ENCODE results near the gene MCHR1. TPM values are rescaled to one million over a fixed set of nuclear protein-coding genes. Genes with fewer than 3 reads are reported as not detected.

The MCHR1 gene
- total RNA-seq, 1 donor from 2014 or later = not detected

- no peak for TF ChIP-seq CTCF (IDR thresholded peaks at IDR 0.05; ENCODE audit: insufficient read depth, low read length, severe bottlenecking)
- FAIRE-seq = no peak
- no peak overlapping the region for H3K4me3 ChIP-seq (ENCODE audit: low read depth, low read length)
- no peaks in the 10 kb centered on the region for H3K27me3 ChIP-seq (ENCODE audit: control insufficient read depth, insufficient read depth, low read length)
- DNase-seq (ENCODE audit: low read depth) = no peak
- H3K36me3 ChIP-seq (ENCODE audit: control insufficient read depth, insufficient read depth, low read length) = no peaks in the 10 kb centered on the region
Observed at GRCh38 chr22:40665312-40665711, 14.0 kb upstream of the MCHR1 start.

GRCh38 chr22:40666151-40666848 lies 13.0 kb upstream of the MCHR1 start:
- no peak overlapping the region for H3K4me3 ChIP-seq (ENCODE audit: low read depth, low read length)
- H3K36me3 ChIP-seq (ENCODE audit: control insufficient read depth, insufficient read depth, low read length) = no peaks in the 10 kb centered on the region
- FAIRE-seq (no peak), DNase-seq (ENCODE audit: low read depth) (no peak)
- no peaks in the 10 kb centered on the region for H3K27me3 ChIP-seq (ENCODE audit: control insufficient read depth, insufficient read depth, low read length)
- no peak for TF ChIP-seq CTCF (IDR thresholded peaks at IDR 0.05; ENCODE audit: insufficient read depth, low read length, severe bottlenecking)

GRCh38 chr22:40668611-40669411 lies 10.5 kb upstream of the MCHR1 start:
- Histone ChIP-seq H3K4me3 (ENCODE audit: low read depth, low read length) (no peak overlapping the region), H3K36me3 (ENCODE audit: control insufficient read depth, insufficient read depth, low read length) (no peaks in the 10 kb centered on the region), H3K27me3 (ENCODE audit: control insufficient read depth, insufficient read depth, low read length) (no peaks in the 10 kb centered on the region)
- FAIRE-seq (peak; percentile 93), DNase-seq (ENCODE audit: low read depth) (peak; percentile 89)
- no peak for TF ChIP-seq CTCF (IDR thresholded peaks at IDR 0.05; ENCODE audit: insufficient read depth, low read length, severe bottlenecking)

GRCh38 chr22:40670058-40670457 lies 9.2 kb upstream of the MCHR1 start:
- FAIRE-seq (no peak), DNase-seq (ENCODE audit: low read depth) (no peak)
- Histone ChIP-seq H3K4me3 (ENCODE audit: low read depth, low read length) (no peak overlapping the region), H3K27me3 (ENCODE audit: control insufficient read depth, insufficient read depth, low read length) (no peaks in the 10 kb centered on the region), H3K36me3 (ENCODE audit: control insufficient read depth, insufficient read depth, low read length) (no peaks in the 10 kb centered on the region)
- no peak for TF ChIP-seq CTCF (IDR thresholded peaks at IDR 0.05; ENCODE audit: insufficient read depth, low read length, severe bottlenecking)

GRCh38 chr22:40671369-40671768 lies 7.9 kb upstream of the MCHR1 start:
- no peak for FAIRE-seq
- TF ChIP-seq CTCF (IDR thresholded peaks at IDR 0.05; ENCODE audit: insufficient read depth, low read length, severe bottlenecking) = no peak

More at GRCh38 chr22:40671369-40671768, 7.9 kb upstream of the MCHR1 start:
- H3K4me3 ChIP-seq (ENCODE audit: low read depth, low read length) = no peak overlapping the region
- H3K36me3 ChIP-seq (ENCODE audit: control insufficient read depth, insufficient read depth, low read length) = no peaks in the 10 kb centered on the region
- no peak for DNase-seq (ENCODE audit: low read depth)
- H3K27me3 ChIP-seq (ENCODE audit: control insufficient read depth, insufficient read depth, low read length) = no peaks in the 10 kb centered on the region
